Ramos (cell line): ENCODE measurements around the gene LIMS3.
"Not testable (repeated sequence)": the region's sequence is repeated elsewhere in the genome, so short reads cannot be mapped to it uniquely, and the experiment has no call there.

ENCODE experiments used
- in situ Hi-C: fragments of 300-500 bp; cut with MboI; formaldehyde crosslinking; loops from one replicate; pipeline ENCODE4 v1.14.3; 2022; ENCODE audit warnings: low sequenced_read_pairs; ENCODE audit not compliant: unreplicated experiment

The LIMS3 gene

DNA sequence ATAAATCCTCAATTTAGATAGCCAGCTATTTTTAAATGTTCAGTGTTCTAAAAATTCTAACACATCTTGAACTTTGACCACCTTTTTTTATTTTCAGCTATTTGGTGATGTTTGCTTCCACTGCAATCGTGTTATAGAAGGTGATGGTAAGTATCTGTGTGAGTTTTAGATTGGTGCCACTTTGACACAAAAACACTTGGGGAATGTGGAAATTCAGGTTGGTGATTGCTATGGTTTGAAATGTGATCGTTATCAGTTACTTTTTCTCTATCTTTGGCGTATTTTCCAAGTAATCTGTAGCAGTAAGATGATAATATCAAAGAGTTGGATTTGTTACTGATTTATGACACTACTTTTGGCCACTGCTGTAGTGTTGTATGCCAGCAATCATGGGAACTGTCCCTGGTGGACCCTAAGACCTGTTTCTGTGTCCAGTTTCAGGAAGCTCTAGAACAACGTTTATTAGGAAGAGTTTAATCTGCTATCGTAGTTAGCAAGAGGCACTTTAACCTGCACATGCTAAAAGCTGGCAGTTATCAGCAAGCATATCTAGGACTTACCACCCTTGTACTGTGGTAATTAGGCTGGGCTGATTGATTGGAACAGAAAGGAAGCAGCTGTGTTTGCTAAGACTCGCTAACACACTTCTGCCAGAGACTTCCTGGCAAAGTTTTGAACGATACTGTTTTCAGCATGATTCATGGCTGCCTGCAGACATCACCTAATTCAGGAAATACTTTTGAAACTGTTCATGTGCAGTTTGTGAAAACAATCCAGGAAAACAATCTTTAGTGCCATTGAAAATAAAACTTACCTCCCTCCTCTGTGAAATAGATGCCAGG, 23.3 kb downstream of the LIMS3 start:
- in situ Hi-C loops, result not testable (repeated sequence)

DNA sequence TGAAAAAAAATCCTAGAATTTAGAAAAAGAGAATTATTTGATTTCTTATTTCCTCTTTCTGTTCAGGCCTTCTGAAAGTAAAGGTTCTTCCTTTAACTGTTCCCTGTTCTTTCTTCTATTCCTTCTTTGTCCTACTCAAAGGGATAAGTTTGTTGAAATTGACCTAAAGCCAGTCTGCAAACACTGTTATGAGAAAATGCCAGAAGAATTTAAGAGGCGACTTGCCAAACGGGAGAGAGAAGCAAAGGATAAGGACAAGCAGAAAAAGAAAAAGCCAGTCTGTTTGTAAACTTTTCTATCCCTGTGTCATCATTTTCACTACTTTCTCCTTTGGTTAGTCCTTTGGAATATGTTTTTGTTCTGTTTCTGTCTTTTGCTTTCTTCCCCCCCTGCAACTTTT, 26.0 kb downstream of the LIMS3 start:
- in situ Hi-C loops, result not testable (repeated sequence)

DNA sequence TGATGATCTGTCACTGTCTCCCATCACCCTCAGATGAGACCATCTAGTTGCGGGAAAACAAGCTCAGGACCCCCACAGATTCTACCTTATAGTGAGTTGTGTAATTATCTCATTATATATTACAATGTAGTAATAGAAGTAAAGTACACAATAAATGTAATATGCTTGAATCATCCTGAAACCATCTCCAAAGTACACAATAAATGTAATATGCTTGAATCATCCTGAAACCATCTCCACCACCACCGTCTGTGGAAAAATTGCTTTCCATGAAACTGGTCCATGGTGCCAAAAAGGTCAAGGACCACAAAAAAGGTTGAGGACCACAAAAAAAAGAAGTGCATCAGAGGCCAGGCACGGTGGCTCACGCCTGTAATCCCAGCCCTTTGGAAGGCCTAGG, 29.3 kb downstream of the LIMS3 start:
- in situ Hi-C loops, result not testable (repeated sequence)

DNA sequence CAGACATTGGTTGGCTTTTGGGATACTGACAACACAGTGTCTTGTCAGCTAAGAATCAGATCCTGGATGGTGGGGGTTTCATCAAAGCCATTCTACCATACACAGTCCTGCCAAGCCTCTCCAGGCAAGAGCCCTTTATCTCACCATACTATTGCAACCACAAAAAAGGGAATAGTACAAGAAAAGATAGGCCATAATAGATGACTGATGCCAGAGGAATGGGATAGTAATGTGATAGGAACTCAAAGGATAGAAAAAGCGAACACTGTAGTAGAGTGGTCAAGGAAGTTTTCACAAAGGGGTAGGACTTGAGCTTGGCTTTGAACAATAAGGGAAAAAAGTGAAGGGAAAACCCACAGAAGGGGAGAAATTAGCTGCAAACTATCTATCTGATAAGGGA, 30.7 kb downstream of the LIMS3 start:
- in situ Hi-C loops, result not testable (repeated sequence)

DNA sequence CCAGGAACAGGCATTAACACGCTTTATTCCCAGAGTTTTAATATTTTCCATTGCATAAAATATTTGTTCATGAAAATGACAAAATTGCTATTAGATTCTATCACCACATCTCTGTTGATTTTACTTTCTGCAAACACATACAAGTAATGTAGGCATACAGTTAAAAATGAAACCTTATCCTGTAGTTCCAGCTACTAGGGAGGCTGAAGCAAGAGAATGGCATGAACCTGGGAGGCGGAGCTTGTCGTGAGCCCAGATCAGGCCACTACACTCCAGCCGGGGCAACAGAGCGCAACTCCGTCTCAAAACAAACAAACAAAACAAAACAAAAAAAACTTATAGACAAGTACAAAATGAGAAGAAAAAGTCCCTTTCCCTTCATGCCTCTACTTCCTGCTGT, 38.0 kb downstream of the LIMS3 start:
- in situ Hi-C loops, result not testable (repeated sequence)

DNA sequence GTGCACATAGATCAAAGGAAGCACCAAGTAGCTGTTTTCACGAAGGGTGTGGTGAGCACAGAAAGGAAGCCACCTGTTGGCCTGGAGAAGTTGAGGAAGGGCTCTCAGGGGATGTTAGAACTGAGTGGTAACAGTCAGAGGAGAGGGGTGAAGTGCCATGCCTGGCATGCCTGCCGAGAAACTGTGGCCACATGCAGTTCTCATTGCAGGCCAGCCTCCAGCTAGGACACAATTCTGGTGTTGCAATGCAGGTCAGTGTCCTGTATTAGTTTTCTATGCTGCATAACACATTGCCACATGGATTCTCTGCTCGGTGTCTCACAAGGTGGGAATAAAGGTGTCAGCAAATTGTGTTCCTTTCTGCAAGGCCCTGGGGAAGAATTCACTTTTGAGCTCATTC, 46.9 kb downstream of the LIMS3 start:
- in situ Hi-C loops, result not testable (repeated sequence)

DNA sequence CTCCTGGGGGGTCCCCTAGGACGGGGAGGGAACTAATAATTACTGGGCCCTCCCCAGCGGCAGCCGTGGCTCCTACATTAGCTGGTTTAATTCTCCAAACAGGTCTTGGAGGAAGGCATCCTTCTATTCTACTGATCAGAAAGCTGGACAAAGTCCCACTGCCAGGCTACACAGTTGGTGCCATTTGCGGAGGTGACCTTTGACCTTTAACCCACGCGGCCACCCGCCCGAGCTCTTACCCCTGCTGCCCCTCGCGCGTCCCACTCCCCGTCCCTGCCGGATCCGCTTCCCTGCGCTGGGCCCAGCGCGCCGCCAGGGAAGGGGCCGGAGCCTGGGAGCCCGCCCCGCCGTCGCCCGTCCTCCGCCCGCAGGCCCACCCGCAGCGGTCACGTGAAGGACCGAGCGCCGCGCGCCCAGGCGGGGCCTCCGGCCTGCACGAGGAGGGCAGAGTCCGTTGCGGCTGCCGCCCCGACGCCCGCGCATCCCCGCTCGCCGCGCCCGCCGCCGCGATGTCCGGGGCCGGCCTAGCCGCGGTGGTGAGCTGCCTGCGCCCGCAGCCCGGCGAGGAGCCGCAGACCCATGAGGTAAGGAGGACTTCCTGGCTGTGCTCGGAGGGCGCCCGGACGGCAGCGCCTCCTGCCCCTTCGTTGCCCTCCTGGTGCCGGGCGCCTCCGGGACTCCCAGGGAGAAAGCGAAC, 48.9 kb downstream of the LIMS3 start:
- in situ Hi-C loops, result not testable (repeated sequence)

DNA sequence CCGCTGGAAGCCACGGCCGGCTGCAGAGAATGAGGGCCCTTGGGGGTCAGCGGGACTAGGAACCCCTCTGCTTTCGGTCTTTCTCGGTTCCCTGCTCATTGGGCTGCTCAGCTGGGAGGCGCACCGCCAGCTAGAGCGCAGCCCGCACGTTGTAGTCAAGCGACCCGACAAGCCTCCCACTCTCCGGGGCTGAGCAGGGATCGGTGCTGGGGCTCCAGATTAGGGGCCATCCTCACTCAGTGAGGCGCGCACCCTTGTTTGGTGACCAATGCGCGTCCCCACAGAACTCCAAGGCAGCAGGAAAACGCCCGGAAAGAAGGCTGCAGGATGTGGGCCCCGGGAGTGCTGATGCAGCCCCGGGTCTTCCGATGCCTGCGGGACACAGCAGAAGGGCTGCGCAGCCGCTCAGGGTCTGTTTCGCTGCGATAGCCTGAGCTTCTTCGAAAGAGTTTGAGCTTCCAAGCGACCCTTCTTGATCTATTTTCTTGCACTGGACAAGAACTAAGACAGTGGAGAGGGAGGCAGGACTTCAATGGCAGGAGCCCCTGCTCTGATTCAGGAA, 49.6 kb downstream of the LIMS3 start:
- in situ Hi-C loops, result not testable (repeated sequence)

DNA sequence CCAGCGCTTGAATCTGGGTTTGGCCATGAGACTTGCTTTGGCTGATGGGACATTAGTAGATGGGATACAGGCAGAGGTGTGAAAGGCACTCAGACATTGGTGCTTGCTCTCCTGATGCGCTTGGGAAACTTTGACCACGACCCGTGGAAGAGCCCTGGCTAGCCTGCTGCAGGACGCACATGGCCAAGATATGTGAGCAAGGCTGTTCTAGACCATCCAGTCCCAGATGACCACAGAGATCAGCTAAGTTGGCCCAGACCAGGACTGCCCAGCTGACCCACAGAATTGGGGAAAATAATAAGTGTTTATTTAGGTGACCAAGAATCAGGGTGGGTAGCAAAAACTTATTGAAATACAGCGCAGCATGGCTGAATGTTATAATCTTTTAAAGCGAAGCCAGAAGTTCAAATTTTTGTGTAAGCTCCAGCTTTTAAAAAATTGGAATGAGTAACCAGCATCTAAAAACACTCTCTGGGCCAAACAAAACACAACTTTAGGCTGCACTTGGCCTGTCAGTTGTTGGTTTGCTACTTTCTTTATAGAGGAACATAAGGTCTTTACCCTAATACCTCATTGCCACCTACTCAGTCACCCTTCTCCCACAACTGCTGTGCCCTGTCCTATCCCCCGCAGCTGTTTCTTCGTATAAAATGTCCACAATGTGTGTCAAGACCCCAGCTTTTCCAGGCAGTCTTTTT, 51.8 kb downstream of the LIMS3 start:
- in situ Hi-C loops, result not testable (repeated sequence)

DNA sequence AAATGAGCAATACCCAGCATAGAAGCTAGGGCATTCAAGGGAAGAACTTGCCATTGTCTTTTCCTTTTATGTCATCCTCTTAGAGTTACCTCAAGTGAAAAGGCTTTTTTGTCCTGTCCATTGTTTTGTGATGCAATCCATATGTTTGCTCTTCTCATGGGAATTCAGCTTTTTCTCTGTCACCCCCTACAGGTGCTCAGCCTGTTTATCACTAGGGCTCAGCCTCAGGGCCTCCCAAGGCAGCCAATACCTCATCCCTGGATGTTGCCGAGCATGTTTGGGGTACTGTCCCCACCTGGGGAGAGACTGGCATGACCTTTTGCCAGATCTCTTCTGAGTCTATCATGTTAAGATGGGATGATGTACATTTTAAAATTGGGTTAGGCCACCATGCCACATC, 65.5 kb downstream of the LIMS3 start:
- in situ Hi-C loops, result not testable (repeated sequence)

DNA sequence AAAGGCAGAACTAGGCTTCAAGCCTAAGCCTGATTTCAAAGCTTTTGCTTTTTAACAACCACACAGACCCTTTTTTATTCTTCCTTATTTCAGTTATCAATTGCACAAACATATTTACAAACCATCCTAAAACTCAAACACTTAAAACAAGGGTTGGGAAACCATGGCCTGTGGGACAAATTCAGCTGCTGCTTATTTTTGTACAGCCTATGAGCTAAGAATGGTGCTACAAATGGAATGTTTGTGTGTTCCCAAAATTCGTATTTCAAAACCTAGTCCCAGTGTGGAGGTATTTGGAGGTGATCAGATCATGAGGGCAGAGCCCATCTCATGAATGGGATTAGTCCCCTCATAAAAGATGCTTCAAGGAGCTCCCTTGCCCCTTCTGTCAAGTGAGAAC, 67.0 kb downstream of the LIMS3 start:
- in situ Hi-C loops, result not testable (repeated sequence)

DNA sequence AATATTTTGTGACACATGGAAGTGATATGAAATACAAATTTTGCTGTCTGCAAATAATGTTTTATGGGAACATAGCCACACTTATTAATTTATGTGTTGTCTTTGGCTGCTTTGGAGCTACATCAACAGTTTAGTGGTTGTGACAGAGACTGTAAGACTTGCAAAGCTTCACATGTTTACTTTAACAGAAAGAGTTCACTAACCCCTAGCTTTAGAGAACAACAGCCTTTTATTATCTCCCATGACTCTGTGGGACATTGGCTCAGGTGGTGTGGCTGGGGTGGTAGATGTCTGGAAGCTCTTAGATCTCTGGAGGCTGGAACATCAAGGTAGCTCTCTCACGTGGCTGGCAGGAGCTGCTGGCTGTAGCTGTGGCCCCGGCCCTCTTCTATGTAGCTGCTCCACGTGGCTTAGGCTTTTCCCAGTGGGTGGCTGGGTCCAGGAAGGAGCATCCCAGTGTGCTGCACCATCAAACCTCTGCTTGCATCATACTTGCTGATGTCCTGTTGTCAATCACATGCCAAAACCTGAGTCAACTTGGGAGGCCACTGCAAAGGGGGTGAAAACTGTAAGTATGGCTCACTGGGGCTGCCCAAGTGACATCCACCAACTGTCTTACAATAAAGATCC, 67.7 kb downstream of the LIMS3 start:
- in situ Hi-C loops, result not testable (repeated sequence)

DNA sequence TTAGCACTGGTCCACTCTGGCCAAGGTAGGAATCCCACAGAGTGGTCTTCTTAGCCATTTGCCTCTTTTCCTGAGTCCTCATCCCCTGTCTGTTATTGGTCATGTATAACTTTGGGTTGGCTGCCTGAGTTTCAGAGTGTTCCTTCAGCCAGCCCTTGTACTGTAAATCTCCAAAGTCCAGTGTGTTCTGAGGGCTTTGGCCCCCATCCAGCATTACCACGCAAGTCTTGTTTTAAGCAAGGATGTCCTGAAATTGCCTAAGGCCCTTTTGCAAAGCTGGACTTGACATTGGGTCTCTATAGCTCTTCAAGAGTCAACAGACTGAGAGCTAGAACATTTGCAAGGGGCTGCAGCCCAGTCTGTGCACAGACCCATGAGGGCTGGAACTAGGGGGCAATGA, 68.4 kb downstream of the LIMS3 start:
- in situ Hi-C loops, result not testable (repeated sequence)

DNA sequence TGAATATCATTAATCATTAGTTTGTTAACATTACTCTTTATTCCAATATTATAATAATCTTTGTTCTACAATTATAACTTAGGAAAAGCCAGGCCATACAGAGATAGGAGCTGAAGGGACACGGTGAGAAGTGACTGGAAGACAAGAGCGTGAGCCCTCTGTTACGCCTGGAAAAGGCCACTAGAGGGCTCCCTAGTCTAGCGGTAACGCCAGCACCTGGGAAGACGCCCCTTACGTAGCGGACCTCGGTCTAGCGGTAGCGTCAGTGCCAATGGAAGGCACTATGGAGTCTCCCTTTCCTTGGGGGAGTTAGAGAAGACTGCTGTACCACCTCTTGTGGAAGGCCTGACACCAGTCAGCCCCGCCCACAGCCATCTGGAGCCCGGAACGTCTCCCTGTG, 71.4 kb downstream of the LIMS3 start:
- in situ Hi-C loops, result not testable (repeated sequence)

DNA sequence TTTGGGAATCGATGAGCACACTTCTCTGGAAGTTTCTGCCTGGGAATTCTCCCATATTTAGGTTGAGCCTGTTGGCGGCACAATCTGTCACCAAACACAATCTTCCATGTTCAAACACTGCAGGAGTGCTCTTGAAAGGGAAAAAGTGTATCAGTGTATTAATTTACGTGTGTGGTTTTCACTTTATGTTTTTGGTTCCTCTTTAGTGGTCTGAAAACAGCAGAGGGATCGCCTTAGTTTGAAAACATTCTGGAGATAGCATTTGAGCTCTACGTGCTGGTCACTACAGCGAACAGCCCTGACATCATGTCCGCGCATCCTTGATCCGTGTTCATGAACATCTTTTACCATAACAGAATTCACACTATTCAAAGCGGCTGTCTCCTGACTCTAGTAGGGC, 73.2 kb downstream of the LIMS3 start:
- in situ Hi-C loops, result not testable (repeated sequence)
